ENCODE results near the gene WDR31. TPM values are rescaled to one million over a fixed set of nuclear protein-coding genes. Genes with fewer than 3 reads are reported as not detected.

WDR31 gene
- total RNA-seq, 2 donors from 2014 or later = 4.5 to 8.4 TPM

- TF ChIP-seq, protein P1, sequence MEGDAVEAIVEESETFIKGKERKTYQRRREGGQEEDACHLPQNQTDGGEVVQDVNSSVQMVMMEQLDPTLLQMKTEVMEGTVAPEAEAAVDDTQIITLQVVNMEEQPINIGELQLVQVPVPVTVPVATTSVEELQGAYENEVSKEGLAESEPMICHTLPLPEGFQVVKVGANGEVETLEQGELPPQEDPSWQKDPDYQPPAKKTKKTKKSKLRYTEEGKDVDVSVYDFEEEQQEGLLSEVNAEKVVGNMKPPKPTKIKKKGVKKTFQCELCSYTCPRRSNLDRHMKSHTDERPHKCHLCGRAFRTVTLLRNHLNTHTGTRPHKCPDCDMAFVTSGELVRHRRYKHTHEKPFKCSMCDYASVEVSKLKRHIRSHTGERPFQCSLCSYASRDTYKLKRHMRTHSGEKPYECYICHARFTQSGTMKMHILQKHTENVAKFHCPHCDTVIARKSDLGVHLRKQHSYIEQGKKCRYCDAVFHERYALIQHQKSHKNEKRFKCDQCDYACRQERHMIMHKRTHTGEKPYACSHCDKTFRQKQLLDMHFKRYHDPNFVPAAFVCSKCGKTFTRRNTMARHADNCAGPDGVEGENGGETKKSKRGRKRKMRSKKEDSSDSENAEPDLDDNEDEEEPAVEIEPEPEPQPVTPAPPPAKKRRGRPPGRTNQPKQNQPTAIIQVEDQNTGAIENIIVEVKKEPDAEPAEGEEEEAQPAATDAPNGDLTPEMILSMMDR (conservative IDR thresholded peaks at IDR 0.05) = no peak
- Mint-ChIP-seq H3K36me3 (ENCODE audit: low read depth) (peaks cover 45% of the 10 kb centered on the region), H3K4me1 (no peaks in the 10 kb centered on the region), H3K4me3 (no peak overlapping the region), H3K27ac (no peak overlapping the region), H3K27me3 (ENCODE audit: insufficient read depth) (no peaks in the 10 kb centered on the region), H3K9me3 (no peaks in the 10 kb centered on the region)
- DNase-seq = no peak
- Histone ChIP-seq H3K27me3 (ENCODE audit: control insufficient read depth, insufficient read depth, low read length, poor library complexity, severe bottlenecking) (no peaks in the 10 kb centered on the region), H3K9me3 (ENCODE audit: control insufficient read depth, low read length) (no peaks in the 10 kb centered on the region), H3K27ac (ENCODE audit: low read depth, low read length) (no peak overlapping the region), H3K4me1 (ENCODE audit: control insufficient read depth, insufficient read depth, low read length) (no peaks in the 10 kb centered on the region), H3K36me3 (ENCODE audit: control insufficient read depth, insufficient read depth, low read length) (peaks cover 50% of the 10 kb centered on the region), H3K4me3 (ENCODE audit: low read length) (no peak overlapping the region), H3K9ac (ENCODE audit: extremely low read depth, low read length, poor library complexity, severe bottlenecking) (no peak overlapping the region)
- WGBS, 2 experiments (ENCODE audit: insufficient coverage in 1 of 2, insufficient read length in 1 of 2) = 82 to 94% methylated on average over 3 to 4 of the region's 4 CpGs
Observed at GRCh38 chr9:113267911-113268566, 72.0 kb downstream of the WDR31 start.

DNA sequence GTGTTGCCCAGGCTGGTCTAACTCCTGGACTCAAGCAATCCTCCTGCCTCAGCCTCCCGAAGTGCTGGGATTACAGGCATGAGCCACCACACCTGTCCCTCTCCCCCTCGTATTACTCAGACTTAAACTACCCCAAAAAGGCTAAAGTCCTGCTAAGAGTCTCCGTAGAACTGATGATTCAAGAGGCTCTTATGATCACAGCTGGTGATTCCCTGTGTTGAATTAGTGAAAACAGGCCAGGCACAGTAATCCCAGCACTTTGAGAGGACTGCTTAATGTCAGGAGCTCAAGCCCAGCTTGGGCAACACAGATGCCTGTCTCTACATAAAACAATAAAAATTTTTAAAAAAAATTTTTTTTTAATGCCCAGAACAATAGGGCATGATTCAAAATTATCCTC is 73.9 kb downstream of the WDR31 start:
- H3K27me3 Mint-ChIP-seq (ENCODE audit: insufficient read depth) = no peaks in the 10 kb centered on the region
- WGBS, 2 experiments (ENCODE audit: insufficient coverage in 1 of 2, insufficient read length in 1 of 2) = 89 to 93% methylated on average over 3 of the region's 3 CpGs
- Histone ChIP-seq H3K4me1 (ENCODE audit: control insufficient read depth, insufficient read depth, low read length) (no peaks in the 10 kb centered on the region), H3K27me3 (ENCODE audit: control insufficient read depth, insufficient read depth, low read length, poor library complexity, severe bottlenecking) (no peaks in the 10 kb centered on the region), H3K4me3 (ENCODE audit: low read length) (no peak overlapping the region), H3K27ac (ENCODE audit: low read depth, low read length) (no peak overlapping the region), H3K9me3 (ENCODE audit: control insufficient read depth, low read length) (no peaks in the 10 kb centered on the region), H3K9ac (ENCODE audit: extremely low read depth, low read length, poor library complexity, severe bottlenecking) (no peak overlapping the region), H3K36me3 (ENCODE audit: control insufficient read depth, insufficient read depth, low read length) (peaks cover 43% of the 10 kb centered on the region)
- no peak overlapping the region for H3K27ac Mint-ChIP-seq
- TF ChIP-seq, protein P1 (conservative IDR thresholded peaks at IDR 0.05) = no peak
- H3K9me3 Mint-ChIP-seq = no peaks in the 10 kb centered on the region
- no peaks in the 10 kb centered on the region for H3K4me1 Mint-ChIP-seq
- DNase-seq = no peak
- H3K4me3 Mint-ChIP-seq = no peak overlapping the region
- peaks cover 47% of the 10 kb centered on the region for H3K36me3 Mint-ChIP-seq (ENCODE audit: low read depth)

Other genes with a start within 250 kb of the WDR31 start
- gene SLC31A2, start 189.3 kb downstream of the WDR31 start, total RNA-seq = 1 to 10 TPM; 1.8 to 3.1 TPM
- 10 to 100 TPM; 17.1 to 19.6 TPM for gene FKBP15, start 119.0 kb downstream of the WDR31 start, total RNA-seq
- gene SLC31A1, start 118.7 kb downstream of the WDR31 start, total RNA-seq = 10 to 100 TPM; 29.1 to 32.4 TPM
- gene CDC26, start 64.7 kb downstream of the WDR31 start, total RNA-seq = 10 to 100 TPM; 34.7 to 39.7 TPM
- 10 to 100 TPM; 35.7 to 36.0 TPM for gene PRPF4, start 64.6 kb downstream of the WDR31 start, total RNA-seq
- gene RNF183, start 36.9 kb downstream of the WDR31 start, total RNA-seq = under 1 TPM; 0.48 to 0.97 TPM
- gene BSPRY, start 9.3 kb upstream of the WDR31 start, total RNA-seq = 10 to 100 TPM; 14.1 to 17.9 TPM
- gene HDHD3, start 36.7 kb upstream of the WDR31 start, total RNA-seq = 10 to 100 TPM; 24.3 to 37.1 TPM
- 10 to 100 TPM; 40.4 to 51.9 TPM for gene ALAD, start 61.0 kb upstream of the WDR31 start, total RNA-seq
- 10 to 100 TPM; 36.5 to 45.6 TPM for gene POLE3, start 70.4 kb upstream of the WDR31 start, total RNA-seq
- 1 to 10 TPM in 1 of 2 donors, under 1 TPM in 1; 0.40 to 1.1 TPM for gene C9orf43, start 70.5 kb upstream of the WDR31 start, total RNA-seq
- gene RGS3, start 123.5 kb upstream of the WDR31 start, total RNA-seq = 10 to 100 TPM; 20.7 to 40.3 TPM

Measured in endodermal cell (in vitro differentiated cells).